SK-N-SH (cell line): ENCODE measurements around the gene RHBG. TPM values are rescaled to one million over a fixed set of nuclear protein-coding genes. Genes with fewer than 3 reads are reported as not detected.

Experiments
- CTCF ChIA-PET: fragments of 300-600, 350-600 bp; formaldehyde crosslinking; extraction: SDS; loops from one replicate; lab custom pipeline; 2021; lab: Yijun Ruan, JAX
- POLR2A ChIA-PET: fragments of 350-600 bp; sonication (Branson Sonifier 250); formaldehyde crosslinking; extraction: SDS; loops from one replicate; lab custom pipeline; 2020; ENCODE audit warnings: antibody characterized with exemption, inconsistent platforms; lab: Yijun Ruan, JAX
- DNase-seq: peaks from one replicate; pipeline ENCODE4 v3.0.0; 2012
- H2AFZ ChIP-seq: fragments of 200-600 bp; sonication (generic); 2 replicates; pipeline ENCODE4 v1.8.1; 2016; ENCODE audit warnings: antibody characterized with exemption, mild to moderate bottlenecking, low read depth
- H3F3A ChIP-seq: fragments of 200-600 bp; sonication (generic); replicated peaks from 2 replicates; pipeline ENCODE3; 2016; ENCODE audit warnings: antibody characterized with exemption, mild to moderate bottlenecking; ENCODE audit not compliant: insufficient read depth
- H3K27ac ChIP-seq, 2 experiments: fragments of 200-500 bp in 1 of 2; fragments of 200-600 bp in 1 of 2; sonication (Bioruptor generic) in 1 of 2; sonication (generic), shearing (Covaris generic) in 1 of 2; 2 replicates each; pipeline versions ENCODE4 v1.5.1 to v1.6.1; 2014 to 2016; ENCODE audit warnings: low read depth in 2 of 2, inconsistent platforms in 1 of 2, low read length in 1 of 2, mild to moderate bottlenecking in 1 of 2, mixed read lengths in 1 of 2
- H3K27me3 ChIP-seq: fragments of 200-600 bp; sonication (generic), shearing (Covaris generic); 2 replicates; pipeline ENCODE4 v1.6.1; 2016; ENCODE audit warnings: mixed run types; ENCODE audit not compliant: insufficient read depth
- H3K36me3 ChIP-seq, 2 experiments: fragments of 200-500 bp in 1 of 2; fragments of 200-600 bp in 1 of 2; sonication (Bioruptor generic) in 1 of 2; sonication (generic) in 1 of 2; replicated peaks in 1 of 2; 2 replicates each; pipeline versions ENCODE3 to v1.5.1; 2014 to 2016; ENCODE audit warnings: low read length in 1 of 2, mild to moderate bottlenecking in 1 of 2; ENCODE audit not compliant: insufficient read depth in 2 of 2, control insufficient read depth in 1 of 2
- H3K4me1 ChIP-seq, 2 experiments: fragments of 200-500 bp in 1 of 2; fragments of 200-600 bp in 1 of 2; sonication (Bioruptor generic) in 1 of 2; sonication (generic), shearing (Covaris generic) in 1 of 2; 2 replicates each; pipeline versions ENCODE4 v1.5.1 to v1.6.1; 2014 to 2016; ENCODE audit warnings: low read depth in 1 of 2, low read length in 1 of 2, mixed run types in 1 of 2; ENCODE audit not compliant: insufficient read depth in 2 of 2, control insufficient read depth in 1 of 2
- H3K4me2 ChIP-seq: fragments of 200-600 bp; sonication (generic), shearing (Covaris generic); 2 replicates; pipeline ENCODE4 v1.6.1; 2017; ENCODE audit warnings: mixed run types
- H3K4me3 ChIP-seq, 2 experiments: fragments of 200-500 bp in 1 of 2; fragments of 200-600 bp in 1 of 2; sonication (Bioruptor generic) in 1 of 2; sonication (generic), shearing (Covaris generic) in 1 of 2; 2 replicates each; pipeline versions ENCODE4 v1.5.1 to v1.8.1; 2014 to 2016; ENCODE audit warnings: low read depth in 2 of 2, inconsistent platforms in 1 of 2, low read length in 1 of 2, mild to moderate bottlenecking in 1 of 2, mixed read lengths in 1 of 2, moderate library complexity in 1 of 2
- H3K79me2 ChIP-seq: fragments of 200-600 bp; sonication (generic); 2 replicates; pipeline ENCODE4 v1.8.1; 2017; ENCODE audit warnings: mild to moderate bottlenecking; ENCODE audit not compliant: insufficient read depth
- H3K9ac ChIP-seq: fragments of 200-600 bp; sonication (generic); 2 replicates; pipeline ENCODE4 v1.6.1; 2017; ENCODE audit warnings: mixed run types
- H3K9me2 ChIP-seq: fragments of 200-600 bp; sonication (generic); 2 replicates; pipeline ENCODE4 v1.6.1; 2017; ENCODE audit warnings: mixed run types
- H3K9me3 ChIP-seq: fragments of 200-600 bp; sonication (generic); 2 replicates; pipeline ENCODE4 v1.6.1; 2017; ENCODE audit warnings: mixed run types, mild to moderate bottlenecking, moderate library complexity
- H4K20me1 ChIP-seq: fragments of 200-600 bp; sonication (generic); 2 replicates; pipeline ENCODE4 v1.6.1; 2017; ENCODE audit warnings: mild to moderate bottlenecking, mixed run types; ENCODE audit not compliant: insufficient read depth
- CTCF ChIP-seq: fragments of 200-600 bp; sonication (generic); IDR thresholded peaks from 2 replicates; pipeline ENCODE4 v1.6.1; 2017; ENCODE audit warnings: antibody characterized with exemption, mild to moderate bottlenecking, moderate library complexity
- EP300 ChIP-seq, 2 experiments: IDR thresholded peaks; 2 replicates each; pipeline versions ENCODE4 v1.4.0 to v1.6.1; 2012; ENCODE audit warnings: borderline replicate concordance in 1 of 2, low read depth in 1 of 2, low read length in 1 of 2
- GABPA ChIP-seq: IDR thresholded peaks from 2 replicates; pipeline ENCODE4 v1.4.0; 2012; ENCODE audit warnings: low read depth, mild to moderate bottlenecking
- GATA2 ChIP-seq: sonication (generic); formaldehyde crosslinking; IDR thresholded peaks from 2 replicates; pipeline ENCODE4 v1.5.0; 2020; ENCODE audit warnings: mild to moderate bottlenecking, missing genetic modification reagents
- IRF3 ChIP-seq: fragments of 150-350 bp; IDR thresholded peaks from 2 replicates; pipeline ENCODE4 v1.6.1; 2016; ENCODE audit warnings: mild to moderate bottlenecking, low read depth, low read length
- JUND ChIP-seq: IDR thresholded peaks from 2 replicates; pipeline ENCODE4 v1.4.0; 2012
- MAX ChIP-seq: IDR thresholded peaks from 2 replicates; pipeline ENCODE4 v1.4.0; 2012; ENCODE audit warnings: low read depth
- NFIC ChIP-seq: IDR thresholded peaks from 2 replicates; pipeline ENCODE4 v1.4.0; 2012; ENCODE audit warnings: borderline replicate concordance
- PBX3 ChIP-seq: IDR thresholded peaks from 2 replicates; pipeline ENCODE4; 2012
- POLR2AphosphoS5 ChIP-seq: IDR thresholded peaks from 2 replicates; pipeline ENCODE4 v1.6.1; 2012; ENCODE audit warnings: low read depth, low read length
- RAD21 ChIP-seq: IDR thresholded peaks from 2 replicates; pipeline ENCODE4 v1.6.1; 2012; ENCODE audit warnings: mild to moderate bottlenecking, low read length
- RCOR1 ChIP-seq: fragments of 150-350 bp; IDR thresholded peaks from 2 replicates; pipeline ENCODE4 v1.6.1; 2017; ENCODE audit warnings: antibody characterized with exemption, low read length
- RXRA ChIP-seq: IDR thresholded peaks from 2 replicates; pipeline ENCODE4 v1.4.0; 2012; ENCODE audit warnings: low read depth, mild to moderate bottlenecking, borderline replicate concordance
- SIN3A ChIP-seq: IDR thresholded peaks from 2 replicates; pipeline ENCODE4 v1.6.1; 2012; ENCODE audit warnings: low read depth, mild to moderate bottlenecking, low read length, moderate library complexity, borderline replicate concordance
- SMC3 ChIP-seq: IDR thresholded peaks from 2 replicates; pipeline ENCODE4 v1.6.1; 2012; ENCODE audit warnings: low read depth, low read length, improper control_type of control experiment
- TAF1 ChIP-seq: IDR thresholded peaks from 2 replicates; pipeline ENCODE4 v1.6.1; 2012; ENCODE audit warnings: low read depth, mild to moderate bottlenecking, low read length, moderate library complexity, borderline replicate concordance
- TEAD4 ChIP-seq: IDR thresholded peaks from 2 replicates; pipeline ENCODE4 v1.4.0; 2012; ENCODE audit warnings: mild to moderate bottlenecking, borderline replicate concordance; ENCODE audit not compliant: insufficient read depth
- USF1 ChIP-seq: IDR thresholded peaks from 2 replicates; pipeline ENCODE4 v1.4.0; 2012; ENCODE audit warnings: low read depth, borderline replicate concordance
- ZBTB33 ChIP-seq: IDR thresholded peaks from 2 replicates; pipeline ENCODE4 v1.4.0; 2012; ENCODE audit warnings: low read depth, borderline replicate concordance
- WGBS: methylation state at CpG from one replicate; pipeline ENCODE4 v1.1.6; 2017; ENCODE audit warnings: low lambda C conversion rate; 5-methylcytosine and 5-hydroxymethylcytosine counted together
- polyA plus RNA-seq, 3 experiments: library from polyadenylated mRNA; depleted of rRNA; stranded (reverse); fragments of >200 nt; gene quantifications; 2 replicates each; pipeline ENCODE4 v1.2.3, GENCODE V29; 2012

The RHBG gene
- polyA plus RNA-seq, 1 of the 3 experiments (the other 2 are of a cell fraction): 0.18 TPM

- Histone ChIP-seq H3K9ac (no peak overlapping the region), H4K20me1 (no peaks in the 10 kb centered on the region), H3F3A (peaks cover 3% of the 10 kb centered on the region), H3K4me2 (no peak overlapping the region), H3K4me1 (peaks cover 0 to 20% of the 10 kb centered on the region in 2 experiments; a peak in 2 of 4 replicates), H3K79me2 (peaks cover 7% of the 10 kb centered on the region), H3K9me2 (no peaks in the 10 kb centered on the region), H2AFZ (no peak overlapping the region), H3K27me3 (no peaks in the 10 kb centered on the region), H3K4me3 (no peak overlapping the region), H3K36me3 (no peaks in the 10 kb centered on the region), H3K27ac (peak overlapping the region in 1 of 2 experiments; percentile 23; a peak in 2 of 4 replicates), H3K9me3 (no peaks in the 10 kb centered on the region)
- ChIA-PET POLR2A (interaction anchor here (0.5 kb wide), 1 partner anchor 52 kb away, joined by 3 read pairs; no protein-coding TSS in a partner anchor), CTCF (interaction anchor here (1.5 to 1.8 kb wide), 3 partner anchors 17 to 201 kb away, joined by 3 to 8 read pairs (median 4); no protein-coding TSS in a partner anchor)
- WGBS: 71% methylated on average over 1 of the region's 1 CpG
- DNase-seq: no peak
- TF ChIP-seq PBX3 (no peak), RXRA (no peak), MAX (no peak), NFIC (no peak), JUND (no peak), EP300 (IDR thresholded peaks at IDR 0.05; ENCODE audit: borderline replicate concordance in 1 of 2, low read depth in 1 of 2, low read length in 1 of 2) (no peak), SMC3 (no peak), SIN3A (no peak), RAD21 (no peak), TEAD4 (no peak), TAF1 (no peak), CTCF (no peak), IRF3 (no peak), ZBTB33 (no peak), GATA2 (CRISPR knock-in tag) (no peak), GABPA (no peak), RCOR1 (no peak), POLR2AphosphoS5 (no peak), USF1 (no peak)
These were observed 26.6 kb upstream of the RHBG start for GRCh38 chr1:156342166-156342955.
